NOMO-1 (cell line): ENCODE results near the gene SEMA4G.

Experiments used
- DNase-seq, 2 experiments: peaks; one replicate each; lab custom pipeline; 2025; ENCODE audit not compliant: unreplicated experiment in 2 of 2; lab: John Stamatoyannopoulos, UW

SEMA4G gene

DNA sequence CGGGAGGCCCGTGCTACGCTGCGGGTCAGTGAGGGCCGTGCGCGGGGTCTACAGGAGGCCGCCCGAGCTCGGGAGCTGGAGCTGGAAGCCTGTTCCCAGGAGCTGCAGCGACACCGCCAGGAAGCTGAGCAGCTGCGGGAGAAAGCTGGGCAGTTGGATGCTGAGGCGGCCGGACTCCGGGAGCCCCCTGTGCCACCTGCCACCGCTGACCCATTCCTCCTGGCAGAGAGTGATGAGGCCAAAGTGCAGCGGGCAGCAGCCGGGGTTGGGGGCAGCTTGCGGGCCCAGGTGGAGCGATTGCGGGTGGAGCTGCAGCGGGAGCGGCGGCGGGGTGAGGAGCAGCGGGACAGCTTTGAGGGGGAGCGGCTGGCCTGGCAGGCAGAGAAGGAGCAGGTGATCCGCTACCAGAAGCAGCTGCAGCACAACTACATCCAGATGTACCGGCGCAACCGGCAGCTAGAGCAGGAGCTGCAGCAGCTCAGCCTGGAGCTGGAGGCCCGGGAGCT, 37.3 kb downstream of the SEMA4G start:
- no peak for DNase-seq

DNA sequence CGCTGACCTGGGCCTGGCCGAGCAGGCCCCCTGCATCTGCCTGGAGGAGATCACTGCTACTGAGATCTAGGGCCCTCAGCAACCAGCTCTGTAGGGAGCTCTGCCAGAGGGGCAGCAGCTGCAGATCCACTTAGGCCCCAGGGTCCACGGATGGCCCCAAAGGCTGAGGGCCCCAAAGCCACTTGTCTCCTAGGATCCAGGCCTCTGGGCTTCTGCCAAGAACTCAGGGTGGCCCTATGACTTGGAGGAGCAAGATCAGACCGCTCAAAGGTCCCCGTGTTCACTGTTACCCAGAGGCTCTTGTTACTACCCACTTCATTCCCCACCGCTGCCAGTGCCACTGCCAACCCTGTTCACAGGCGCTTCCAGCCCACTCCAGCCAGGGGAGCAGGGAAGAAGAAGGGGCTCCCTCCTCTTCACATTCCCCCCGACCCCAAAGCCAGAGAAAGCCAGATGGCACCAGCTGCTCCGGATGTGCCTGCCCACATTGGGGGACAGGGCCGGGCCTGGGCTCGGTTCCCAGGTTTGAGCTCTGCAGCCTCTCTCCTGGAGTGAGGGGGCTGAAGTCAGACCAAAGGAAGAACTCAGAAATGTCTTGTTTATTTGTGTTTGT, 37.9 kb downstream of the SEMA4G start:
- DNase-seq = no peak

DNA sequence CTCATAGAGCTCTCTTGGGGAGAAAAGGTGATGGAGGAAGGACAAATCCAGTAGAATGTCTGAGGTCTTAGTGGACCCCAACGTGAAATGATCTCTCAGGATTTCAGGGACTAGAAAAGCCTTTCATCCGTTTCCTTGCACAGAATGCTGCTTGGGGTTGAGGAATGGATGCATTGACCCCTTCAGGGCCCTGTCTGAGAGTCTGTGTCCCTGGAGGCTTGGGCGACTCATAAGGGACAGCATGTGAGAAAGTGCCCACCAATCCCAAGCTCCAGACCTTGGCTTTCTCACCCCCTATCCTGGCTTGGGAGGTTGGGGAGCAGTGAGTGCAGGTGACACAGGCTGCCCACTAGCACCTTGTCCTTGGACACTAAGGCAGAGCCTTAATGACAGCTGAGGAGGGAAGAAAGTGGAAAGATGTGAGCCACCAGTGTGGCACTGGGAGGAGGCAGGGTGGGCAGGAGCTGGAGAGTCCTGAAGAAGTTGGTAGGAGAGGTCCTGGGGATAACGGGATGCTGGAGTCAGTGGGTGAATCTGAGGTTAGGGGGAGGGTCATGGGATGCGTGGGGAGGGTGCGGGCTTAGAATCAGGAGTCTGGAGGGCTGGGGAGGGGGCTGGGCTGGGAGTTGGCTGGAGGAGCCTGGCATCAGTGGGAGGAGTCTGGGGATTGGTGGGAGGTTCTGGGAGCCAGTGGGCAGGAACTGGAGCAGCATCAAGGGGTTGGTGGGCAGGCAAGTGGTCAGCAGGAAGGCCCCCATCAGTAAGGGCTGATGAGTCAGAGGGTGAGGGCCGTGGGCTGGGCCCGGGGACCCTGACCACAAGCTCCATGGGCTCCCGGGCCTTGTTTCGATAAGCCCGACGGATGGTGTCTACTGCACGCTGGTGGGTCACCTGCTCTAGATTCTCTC, 38.9 kb downstream of the SEMA4G start:
- no peak for DNase-seq

- no peak for DNase-seq
Measured at GRCh38 chr10:101008823-101009423, 39.6 kb downstream of the SEMA4G start.

GRCh38 chr10:101010329-101010728, 41.0 kb downstream of the SEMA4G start:
- no peak for DNase-seq

DNA sequence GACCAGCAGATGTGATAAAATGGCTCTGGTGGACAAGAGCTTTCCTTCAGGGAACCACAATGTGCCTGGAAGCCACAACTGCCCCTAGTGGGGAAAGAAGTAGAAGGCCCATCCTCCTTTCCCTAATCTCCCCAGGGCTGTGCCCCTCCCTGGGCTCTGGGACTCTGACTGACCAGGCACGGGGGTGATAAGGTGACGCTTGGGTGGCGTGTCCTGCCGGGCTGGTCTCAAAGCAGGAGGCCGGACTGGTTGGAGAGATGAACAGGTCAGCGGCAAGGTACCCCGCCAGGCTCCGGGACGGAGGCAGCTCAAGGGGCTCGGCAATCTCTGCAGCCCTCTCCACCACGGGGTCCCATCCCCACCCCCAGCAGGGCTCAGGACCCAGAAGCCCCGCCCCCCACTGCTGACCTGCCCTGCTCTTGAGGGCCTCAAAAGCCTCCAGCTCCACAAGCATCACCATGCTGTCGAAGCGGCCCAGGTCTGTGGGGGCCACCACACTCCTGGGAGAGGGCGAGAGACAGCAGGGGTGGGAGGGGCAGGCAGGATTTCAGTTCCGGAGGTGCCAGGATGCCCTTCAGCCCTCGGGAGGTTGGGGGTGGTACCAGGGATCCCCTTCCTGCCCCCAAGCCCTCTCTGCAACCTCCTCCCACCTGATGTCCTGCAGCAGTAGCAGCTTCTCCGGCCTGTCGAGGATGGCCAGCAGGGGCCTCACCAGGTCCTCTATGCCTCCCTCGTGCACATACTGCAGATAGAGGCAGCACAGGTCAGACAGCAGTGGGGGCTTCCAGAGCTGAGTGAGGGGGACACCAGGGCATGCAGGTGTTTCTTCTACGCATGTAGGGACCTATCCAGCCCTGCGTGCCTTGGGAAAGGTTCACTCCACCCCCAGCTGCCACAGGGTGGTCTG, 42.5 kb downstream of the SEMA4G start:
- DNase-seq = no peak

- DNase-seq = peak; percentile 71 to 83
Measured at GRCh38 chr10:101012525-101013364, 43.4 kb downstream of the SEMA4G start.

- DNase-seq = no peak
Measured at GRCh38 chr10:101013365-101013825, 44.1 kb downstream of the SEMA4G start.

DNA sequence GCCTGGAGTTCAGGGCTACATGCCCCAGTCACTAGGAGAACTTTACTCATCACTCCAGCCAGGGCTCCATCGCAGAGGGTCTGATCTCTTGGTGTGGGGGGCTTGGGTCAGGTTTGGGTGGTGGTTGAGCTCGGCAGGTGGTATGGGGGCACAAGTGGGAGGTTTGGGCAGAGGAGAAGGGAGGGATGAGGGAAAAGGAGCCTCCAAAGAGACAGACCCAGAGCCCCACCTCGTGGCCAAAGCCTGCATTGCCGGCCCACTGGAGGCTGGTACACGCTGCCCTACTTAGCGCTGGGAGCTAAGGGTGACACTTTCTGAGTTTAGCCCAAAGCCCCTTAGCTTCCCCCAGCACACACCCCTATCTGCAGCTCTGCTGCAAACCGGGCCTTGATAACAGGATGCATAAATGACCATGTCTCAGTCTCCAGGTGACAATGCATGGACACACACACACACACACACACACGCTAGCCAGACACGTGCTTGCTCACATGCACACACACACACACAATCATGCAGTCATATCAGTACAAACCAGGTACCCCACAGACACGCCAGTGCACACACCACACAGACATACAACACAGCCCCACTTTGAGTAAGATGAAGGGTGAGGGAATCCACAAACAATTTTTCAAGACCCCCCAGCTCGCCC, 45.1 kb downstream of the SEMA4G start:
- peak; percentile 12 to 25 for DNase-seq

- peak in 1 of 2 experiments; percentile 18 for DNase-seq
Measured at GRCh38 chr10:101014966-101015581, 45.8 kb downstream of the SEMA4G start.

GRCh38 chr10:101015582-101015973, 46.3 kb downstream of the SEMA4G start:
- DNase-seq = no peak

DNA sequence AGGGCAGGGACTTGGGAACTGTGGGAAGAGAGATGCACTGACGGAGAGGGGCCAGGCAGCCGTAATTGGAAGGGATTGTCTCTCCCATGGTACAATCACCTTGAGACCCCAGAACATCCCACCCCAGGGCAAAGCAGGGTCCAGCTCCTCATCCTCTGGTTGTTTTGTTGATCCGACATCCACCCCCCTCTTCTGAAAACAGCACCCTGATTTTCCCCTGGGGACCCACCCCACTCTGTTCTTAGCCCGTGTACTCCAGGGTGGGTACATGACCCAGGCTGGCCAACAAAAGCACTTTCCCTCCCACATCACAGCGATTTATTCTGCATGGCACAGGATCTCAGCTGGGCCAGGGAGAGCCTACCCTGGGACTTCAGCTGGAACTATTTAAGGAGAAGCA, 47.5 kb downstream of the SEMA4G start:
- no peak for DNase-seq

GRCh38 chr10:101018118-101018599, 48.9 kb downstream of the SEMA4G start:
- DNase-seq = peak in 1 of 2 experiments; percentile 9

GRCh38 chr10:101018600-101019439, 49.5 kb downstream of the SEMA4G start:
- peak; percentile 64 to 74 for DNase-seq
